Measurements from ENCODE around the gene STYXL1.
"Not testable (repeated sequence)": the region's sequence is repeated elsewhere in the genome, so short reads cannot be mapped to it uniquely, and the experiment has no call there.

The STYXL1 gene, protein sequence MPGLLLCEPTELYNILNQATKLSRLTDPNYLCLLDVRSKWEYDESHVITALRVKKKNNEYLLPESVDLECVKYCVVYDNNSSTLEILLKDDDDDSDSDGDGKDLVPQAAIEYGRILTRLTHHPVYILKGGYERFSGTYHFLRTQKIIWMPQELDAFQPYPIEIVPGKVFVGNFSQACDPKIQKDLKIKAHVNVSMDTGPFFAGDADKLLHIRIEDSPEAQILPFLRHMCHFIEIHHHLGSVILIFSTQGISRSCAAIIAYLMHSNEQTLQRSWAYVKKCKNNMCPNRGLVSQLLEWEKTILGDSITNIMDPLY

DNA sequence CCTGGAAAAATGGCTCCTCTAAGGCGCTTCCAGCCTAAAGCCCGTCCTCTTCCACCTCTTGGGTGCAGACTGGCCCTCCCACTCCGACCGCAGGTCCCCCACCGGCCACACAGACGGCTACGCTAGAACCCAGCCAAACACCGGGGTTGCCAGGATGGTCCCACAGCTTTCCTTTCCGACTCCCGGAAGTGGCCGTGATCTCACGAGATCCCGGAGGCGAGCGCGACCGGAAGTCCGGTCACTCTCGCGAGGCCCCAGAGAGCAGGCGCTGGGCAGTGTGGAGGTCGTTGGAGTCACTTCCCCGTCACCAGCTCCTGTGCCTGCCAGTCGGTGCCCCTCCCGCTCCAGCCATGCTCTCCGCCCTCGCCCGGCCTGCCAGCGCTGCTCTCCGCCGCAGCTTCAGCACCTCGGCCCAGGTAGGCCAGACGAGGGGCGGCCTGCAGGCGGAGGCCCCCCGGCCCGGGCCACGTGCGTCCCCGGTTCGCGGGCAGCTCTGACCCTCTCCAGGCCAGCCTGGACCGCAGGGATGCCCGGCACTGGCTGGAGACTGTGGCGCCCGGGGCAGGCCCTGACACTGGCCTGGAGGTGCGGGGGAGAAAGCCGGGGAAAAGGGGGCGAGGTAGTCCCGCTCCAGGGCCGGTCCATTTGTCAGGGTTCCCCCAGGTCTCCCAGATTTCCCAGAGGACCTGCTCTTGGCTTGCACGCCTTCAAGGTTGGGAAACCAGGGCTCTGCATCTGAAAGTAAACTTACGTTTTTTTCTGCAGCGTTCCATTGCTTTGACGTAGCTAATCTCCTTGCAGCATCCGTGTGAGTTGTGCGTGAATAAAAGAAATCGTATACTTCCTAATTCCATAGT, at the start of gene STYXL1, which contains the start of gene MDH2:
Gene STYXL1 (minus strand): TSS at position 190 of the 857 bp plus-strand sequence. CDS start 17,477 bp downstream, outside the sequence.
Gene MDH2 (plus strand): TSS at position 296 of the 857 bp plus-strand sequence. CDS start 55 bp downstream, at position 351.
- peak; percentile 92 for DNase-seq (ENCODE audit: low read depth)

DNA sequence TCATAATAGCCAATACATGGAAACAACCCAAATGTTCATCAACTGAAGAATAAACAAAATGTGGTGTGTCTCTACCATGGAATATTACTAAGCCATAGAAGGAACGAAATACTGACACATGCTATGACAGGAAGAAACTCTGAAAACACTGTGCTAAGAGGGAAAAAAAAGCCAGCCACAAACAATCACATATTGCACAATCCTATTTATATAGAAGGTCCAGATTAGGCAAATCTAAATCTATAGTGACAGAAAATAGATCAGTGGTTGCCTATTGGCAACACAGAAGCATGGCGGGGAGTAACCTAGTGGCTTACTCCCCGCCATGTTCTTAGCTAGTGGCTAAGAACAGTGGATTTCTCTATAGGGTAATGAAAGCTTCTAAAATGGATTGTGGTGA, 48.1 kb upstream of the STYXL1 start:
- DNase-seq (ENCODE audit: low read depth) = no peak

DNA sequence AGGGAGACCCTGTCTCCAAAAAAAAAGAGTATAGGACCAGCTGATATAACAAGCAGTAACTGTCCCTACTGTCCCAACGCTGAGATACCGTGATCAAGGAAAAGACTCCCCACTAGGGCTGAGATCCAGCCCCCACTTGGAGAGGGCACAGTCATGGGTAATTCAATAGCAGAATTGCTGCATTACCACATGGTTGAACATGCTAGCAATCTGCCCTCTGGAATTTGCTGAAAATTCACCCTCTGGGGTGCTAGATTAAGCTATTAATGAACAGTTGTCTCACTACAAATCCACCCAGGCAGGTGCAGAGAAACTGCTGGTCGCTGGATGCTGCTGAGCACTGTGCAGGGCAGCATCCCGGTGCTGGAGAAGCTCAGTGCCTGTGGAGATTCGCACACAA, 46.5 kb upstream of the STYXL1 start:
- not testable (repeated sequence) for DNase-seq (ENCODE audit: low read depth)

DNA sequence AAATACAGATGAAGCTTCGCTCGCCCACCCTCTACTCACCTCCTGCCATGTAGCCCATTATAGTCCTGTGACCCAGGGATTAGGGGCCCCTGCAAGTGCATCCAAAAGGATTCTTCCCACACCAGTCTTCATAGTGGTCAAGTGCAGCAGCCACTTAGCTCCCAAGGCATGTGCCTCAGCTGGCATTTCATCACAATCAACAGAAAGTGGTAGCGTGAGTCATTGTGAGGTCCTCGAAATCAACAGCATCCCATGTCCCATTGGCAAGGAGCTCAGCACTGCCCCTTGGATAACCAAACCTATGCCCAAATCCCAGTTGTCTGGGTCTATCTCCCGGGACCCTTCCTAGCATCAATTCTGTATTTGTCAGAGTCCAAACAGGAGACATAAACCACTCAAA, 45.7 kb upstream of the STYXL1 start:
- not testable (repeated sequence) for DNase-seq (ENCODE audit: low read depth)

DNA sequence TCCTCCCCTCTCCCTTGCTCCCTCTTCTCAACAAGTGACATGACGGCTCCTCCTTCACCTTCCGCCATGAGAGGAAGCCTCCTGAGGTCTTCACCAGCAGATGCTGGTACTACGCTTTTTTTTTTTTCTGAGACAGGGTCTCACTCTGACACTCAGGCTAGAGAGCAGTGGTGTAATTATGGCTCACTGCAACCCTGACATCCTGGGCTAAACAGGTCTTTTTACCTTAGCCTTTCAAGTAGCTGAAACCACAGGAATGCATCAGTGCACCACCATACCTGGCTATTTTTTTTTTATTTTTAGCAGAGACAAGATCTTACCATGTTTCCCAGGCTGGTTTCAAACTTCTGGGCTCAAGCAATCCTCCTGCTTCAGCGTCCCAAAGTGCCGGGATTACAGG, 43.7 kb upstream of the STYXL1 start:
- DNase-seq (ENCODE audit: low read depth) = no peak

DNA sequence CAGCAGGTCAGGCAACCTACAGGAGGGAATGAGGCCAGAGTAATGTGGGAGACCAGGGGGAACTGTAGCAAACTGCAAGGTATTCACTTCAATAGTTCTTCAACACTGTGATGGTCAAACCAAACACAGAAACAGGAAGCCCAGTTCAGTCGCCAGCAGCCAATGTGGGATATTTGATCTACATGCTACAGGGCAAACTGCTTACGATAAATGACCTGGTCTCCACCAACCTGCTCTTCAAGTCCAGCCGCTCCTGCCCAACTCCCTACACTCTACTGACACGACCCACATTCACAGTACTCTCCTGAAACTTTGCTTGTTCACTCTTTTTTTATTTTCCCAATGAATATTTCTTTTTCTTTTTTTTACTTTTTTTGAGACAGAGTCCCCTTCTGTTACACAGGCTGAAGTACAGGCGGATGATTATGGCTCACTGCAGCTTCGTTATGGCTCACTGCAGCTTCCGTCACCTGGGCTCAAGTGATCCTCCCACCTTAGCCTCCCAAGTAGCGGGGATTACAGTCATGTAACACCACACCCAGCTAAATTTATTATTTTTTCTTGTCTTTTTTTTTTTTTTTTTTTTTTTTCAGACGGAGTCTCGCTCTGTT, 42.2 kb upstream of the STYXL1 start:
- DNase-seq (ENCODE audit: low read depth) = no peak

DNA sequence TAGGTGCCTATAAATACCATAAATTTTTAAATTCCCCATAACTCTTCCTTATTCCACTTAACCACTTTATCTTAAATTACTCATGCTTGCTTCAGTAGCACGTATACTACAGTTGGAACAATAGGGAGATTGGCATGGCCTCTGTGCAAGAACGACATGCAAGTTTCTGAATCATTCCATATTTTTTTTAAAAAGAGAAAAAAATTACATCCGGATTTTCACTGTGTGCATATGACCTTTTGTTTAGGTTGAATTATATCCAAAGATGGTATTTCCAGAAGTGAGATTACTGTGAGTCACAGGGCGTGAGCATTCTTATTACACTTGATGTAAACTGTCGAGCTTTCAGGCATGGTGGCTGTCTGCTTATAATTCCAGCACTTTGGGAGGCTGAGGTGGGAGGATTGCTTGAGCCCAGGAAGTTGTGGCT, 39.6 kb upstream of the STYXL1 start:
- DNase-seq (ENCODE audit: low read depth) = not testable (repeated sequence)

DNA sequence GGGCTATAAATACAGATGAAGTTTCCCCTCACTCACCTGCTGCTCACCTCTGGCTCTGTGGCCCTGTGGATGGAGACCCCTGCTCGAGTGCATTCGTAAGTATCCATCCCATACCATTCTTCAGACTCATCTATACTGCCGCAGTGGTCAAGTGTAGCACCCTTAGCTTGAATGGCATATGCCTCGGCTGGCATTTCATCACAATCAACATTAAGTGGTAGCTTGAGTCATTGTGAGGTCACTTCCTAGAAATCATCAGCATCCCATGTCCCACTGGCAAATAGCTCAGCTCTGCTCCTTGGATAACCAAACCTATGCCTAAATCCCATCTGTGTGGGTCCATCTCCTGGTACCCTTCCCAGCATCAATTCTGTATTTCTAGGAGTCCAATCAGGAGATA, 38.3 kb upstream of the STYXL1 start:
- DNase-seq (ENCODE audit: low read depth) = no peak

DNA sequence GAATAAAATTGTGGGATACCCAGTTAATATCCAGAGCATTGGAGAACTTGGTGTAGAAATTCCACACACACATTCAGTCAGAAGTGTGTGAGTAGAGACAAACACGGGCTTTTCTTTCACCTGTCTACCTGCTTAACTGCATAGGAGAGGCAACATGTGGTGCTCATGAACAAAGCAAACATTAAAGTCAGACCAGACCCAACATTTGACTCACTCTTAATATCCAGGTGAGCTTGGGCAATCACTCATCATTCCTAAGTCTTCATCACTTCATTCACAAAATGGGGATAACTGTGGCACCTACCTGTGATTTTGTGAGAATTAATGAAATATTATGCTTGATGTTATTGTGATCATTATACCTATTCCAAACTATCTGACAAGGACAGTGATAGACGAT, 36.3 kb upstream of the STYXL1 start:
- DNase-seq (ENCODE audit: low read depth) = not testable (repeated sequence)

DNA sequence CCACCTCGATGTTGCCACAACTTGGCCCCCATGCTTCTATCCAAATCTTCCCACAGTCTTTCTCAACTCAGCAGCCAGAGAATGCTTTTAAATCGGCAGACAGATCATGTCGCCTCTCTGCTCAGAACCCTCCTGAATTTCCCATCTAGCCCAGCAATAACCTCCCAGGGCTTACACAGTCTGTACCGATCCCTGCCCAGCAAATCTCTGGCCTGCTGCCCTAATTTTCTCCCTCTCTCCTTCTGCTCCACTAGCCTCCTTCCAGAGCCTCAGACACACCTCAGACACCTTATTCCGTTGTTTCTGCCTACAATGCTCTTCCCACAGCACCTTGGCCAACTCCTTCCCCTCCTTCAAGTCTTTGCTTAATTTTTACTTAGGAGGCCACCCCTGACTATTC, 32.4 kb upstream of the STYXL1 start:
- no peak for DNase-seq (ENCODE audit: low read depth)

DNA sequence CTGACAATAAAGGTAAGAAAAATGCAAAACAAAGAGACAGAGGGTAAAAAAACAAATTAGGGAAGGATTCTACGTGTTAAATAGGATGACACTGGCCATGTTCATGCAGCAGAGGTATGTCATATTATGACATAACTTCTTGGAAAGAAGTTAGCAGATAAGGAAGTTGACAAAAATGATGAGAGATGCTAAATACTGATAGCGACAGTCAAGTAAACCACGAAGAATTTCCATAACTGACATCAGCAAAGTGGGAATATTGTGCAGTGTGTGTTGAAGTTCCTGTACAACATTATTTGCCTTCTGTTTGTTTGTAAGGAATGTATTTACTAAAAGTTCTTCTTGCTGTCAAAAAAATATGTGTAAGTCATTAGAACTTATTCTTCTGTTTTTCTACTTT, 29.6 kb upstream of the STYXL1 start:
- DNase-seq (ENCODE audit: low read depth) = no peak

DNA sequence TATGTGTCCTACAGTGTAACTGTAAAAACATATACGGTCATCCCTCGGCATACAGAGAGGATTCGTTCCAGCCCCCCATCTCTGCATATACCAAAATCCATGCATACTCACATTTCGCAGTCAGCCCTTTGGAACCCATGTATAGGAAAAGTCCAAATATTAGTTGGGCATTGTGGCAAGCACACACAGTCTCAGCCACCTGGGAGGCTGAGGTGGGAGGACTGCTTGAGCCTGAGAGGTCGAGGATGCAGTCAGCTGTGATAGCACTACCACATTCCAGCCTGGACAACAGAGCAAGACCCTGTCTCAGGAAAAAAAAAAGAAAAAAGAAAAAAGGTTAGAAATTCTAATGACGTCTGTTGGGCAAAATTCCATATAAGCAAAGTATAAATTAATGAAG, 29.2 kb upstream of the STYXL1 start:
- DNase-seq (ENCODE audit: low read depth) = no peak

DNA sequence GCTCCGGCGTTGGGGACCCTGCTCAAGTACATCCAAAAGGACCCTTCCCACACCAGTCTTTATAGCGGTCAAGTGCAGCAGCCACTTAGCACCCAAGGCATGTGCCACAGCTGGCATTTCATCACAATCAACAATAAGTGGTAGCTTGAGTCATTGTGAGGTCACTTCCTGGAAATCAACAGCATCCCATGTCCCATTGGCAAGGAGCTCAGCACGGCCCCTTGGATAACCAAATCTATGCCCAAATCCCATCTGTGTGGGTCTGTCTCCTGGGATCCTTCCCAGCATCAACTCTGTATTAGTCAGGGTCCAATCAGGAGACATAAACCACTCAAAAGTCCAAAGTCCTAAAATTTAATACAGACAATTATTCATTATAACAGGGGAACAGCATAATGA, 27.2 kb upstream of the STYXL1 start:
- DNase-seq (ENCODE audit: low read depth) = no peak

DNA sequence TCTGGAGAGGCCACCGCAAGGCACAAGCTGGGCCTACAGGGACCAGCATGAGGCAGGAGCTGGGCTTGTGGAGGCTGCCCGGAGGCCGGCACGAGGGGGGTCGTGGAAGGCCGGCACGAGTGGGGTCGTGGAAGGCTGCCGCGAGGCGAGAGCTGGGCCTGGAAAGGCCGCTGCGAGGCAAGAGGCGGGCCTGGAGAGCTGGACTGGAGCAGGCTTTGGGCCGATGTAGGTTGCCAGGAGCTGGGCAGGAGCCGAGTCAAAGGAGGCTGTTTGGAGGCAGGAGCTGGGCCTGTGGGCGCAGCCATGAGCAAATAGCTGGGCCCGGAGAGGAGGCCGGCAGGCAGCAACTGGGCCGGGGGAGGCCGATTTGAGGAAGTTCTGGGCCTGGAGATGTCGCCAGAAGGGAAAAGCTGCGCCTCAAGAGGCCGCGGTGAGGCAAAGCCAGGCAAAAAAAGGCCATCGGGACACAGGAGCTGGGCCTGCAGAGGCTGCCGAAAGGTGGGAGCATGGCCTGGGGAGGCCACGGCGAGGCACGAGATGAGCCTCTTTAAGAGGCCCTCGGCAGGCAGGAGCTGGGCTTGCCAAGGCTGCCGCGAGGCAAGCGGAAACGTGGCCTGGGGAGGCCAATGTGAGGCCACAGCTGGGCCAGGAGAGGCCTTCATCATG, 26.6 kb upstream of the STYXL1 start:
- DNase-seq (ENCODE audit: low read depth) = no peak

DNA sequence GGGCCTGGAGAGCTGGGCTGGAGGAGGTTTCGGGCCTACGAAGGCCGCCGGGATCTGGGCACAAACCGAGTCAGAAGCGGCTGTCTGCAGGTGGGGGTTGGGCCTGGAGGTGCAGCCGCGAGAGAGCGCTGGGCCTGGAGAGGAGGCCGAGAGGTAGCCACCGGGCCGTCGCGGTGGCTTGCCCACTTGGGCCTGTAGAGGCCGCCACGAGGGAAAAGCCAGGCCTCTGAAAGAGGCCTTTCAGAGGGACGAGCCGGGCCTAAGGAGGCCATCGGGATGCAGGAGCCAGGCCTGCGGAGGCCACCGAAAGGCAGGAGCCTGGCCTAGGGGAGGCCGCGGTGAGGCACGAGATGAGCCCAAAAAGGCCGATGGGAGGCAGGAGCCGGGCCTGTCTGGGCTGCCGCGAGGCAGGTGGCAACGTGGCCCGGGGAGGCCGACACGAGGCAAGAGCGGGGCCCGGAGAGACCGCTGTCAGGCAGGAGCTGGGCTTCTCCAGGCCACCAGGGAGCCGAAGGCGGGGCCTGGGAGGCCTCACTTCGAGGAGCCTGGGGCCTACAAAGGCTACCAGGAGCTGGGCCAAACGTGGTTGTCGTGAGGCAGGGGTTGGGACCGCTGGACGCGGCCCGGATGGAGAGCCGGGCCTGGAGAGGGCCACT, 25.7 kb upstream of the STYXL1 start:
- no peak for DNase-seq (ENCODE audit: low read depth)

DNA sequence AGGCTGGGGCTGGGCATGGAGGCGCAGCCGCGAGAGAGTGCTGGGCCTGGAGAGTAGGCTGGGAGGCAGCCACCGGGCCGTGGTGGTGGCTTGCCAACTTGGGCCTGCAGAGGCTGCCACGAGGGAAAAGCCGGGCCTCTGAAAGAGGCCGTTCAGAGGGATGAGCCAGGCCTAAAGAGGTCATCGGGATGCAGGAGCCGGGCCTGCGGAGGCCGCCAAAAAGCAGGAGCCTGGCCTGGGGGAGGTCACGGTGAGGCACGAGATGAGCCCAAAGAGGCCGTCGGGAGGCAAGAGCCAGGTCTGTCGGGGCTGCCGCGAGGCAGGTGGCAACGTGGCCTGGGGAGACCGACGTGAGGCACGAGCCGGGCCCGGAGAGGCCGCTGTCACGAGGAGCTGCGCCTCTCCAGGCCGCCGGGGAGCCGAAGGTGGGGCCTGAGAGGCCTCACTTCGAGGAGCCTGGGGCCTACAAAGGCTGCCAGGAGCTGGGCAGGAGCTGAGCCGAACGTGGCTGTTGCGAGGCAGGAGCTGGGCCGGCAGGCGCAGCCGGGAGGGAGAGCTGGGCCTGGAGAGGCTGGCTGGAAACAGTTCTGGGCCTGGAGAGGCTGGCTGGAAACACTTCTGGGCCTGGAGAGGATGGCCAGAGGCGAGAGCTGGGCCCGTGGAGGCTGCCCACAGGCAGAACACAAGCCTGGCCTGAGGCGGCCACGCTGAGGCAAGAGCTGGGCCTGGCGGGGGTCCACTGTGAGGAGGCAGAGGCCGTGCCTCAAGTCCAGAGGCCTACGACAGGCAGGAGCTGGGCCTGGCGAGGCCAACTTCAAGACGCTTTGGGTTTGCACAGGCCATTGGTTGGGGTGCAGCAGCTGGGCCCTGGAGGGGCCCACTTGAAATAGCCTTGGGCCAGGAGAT, 24.7 kb upstream of the STYXL1 start:
- DNase-seq (ENCODE audit: low read depth) = no peak

DNA sequence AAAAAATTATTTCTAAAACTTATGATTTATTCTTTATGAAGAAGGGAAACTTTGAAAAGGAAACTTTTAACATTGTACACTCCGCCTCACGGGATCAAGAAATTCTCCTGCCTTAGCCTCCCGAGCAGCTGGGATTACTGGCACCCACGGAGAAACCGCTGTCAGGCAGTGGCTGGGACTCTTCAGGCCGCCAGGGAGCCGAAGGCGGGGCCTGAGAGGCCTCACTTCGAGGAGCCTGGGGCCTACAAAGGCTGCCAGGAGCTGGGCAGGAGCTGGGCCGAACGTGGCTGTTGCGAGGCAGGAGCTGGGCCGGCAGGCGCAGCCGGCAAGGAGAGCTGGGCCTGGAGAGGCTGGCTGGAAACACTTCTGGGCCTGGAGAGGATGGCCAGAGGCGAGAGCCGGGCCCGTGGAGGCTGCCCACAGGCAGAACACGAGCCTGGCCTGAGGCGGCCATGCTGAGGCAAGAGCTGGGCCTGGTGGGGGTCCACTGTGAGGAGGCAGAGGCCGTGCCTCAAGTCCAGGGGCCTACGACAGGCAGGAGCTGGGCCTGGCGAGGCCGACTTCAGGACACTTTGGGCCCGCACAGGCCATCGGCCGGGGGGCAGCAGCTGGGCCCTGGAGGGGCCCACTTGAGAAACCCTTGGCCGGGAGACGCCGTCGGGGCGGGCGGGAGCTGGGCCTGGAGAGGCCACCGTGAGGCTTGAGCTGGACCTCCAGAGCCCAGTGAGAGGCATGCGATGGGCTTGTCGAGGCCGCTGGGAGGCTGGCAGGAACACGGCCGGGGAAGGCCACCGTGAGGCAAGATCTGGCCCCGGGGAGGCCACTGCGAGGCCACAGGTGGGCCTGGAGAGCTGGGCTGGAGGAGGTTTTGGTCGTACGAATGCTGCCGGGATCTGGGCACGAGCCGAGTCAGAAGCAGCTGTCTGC, 23.8 kb upstream of the STYXL1 start:
- DNase-seq (ENCODE audit: low read depth) = no peak

DNA sequence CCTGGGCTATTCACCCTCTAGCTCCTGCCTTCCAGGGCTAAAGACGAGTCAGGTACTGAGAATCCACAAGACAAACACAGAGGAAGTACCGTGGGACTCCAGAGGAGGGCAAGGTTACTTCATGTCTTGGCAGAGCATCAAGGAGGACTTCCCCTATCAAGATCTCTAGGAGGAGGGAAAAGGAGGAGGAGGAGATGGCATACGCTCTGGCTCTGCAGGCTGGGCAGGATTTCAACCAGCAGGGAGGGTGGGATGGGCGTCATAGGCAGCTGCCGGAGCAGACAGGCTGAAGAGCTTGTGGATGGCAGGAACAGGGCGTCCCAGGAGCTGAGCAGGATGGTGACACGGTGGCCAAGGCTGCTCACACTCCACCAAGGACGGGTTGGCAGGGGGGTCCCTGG, 21.4 kb upstream of the STYXL1 start:
- DNase-seq (ENCODE audit: low read depth) = no peak

DNA sequence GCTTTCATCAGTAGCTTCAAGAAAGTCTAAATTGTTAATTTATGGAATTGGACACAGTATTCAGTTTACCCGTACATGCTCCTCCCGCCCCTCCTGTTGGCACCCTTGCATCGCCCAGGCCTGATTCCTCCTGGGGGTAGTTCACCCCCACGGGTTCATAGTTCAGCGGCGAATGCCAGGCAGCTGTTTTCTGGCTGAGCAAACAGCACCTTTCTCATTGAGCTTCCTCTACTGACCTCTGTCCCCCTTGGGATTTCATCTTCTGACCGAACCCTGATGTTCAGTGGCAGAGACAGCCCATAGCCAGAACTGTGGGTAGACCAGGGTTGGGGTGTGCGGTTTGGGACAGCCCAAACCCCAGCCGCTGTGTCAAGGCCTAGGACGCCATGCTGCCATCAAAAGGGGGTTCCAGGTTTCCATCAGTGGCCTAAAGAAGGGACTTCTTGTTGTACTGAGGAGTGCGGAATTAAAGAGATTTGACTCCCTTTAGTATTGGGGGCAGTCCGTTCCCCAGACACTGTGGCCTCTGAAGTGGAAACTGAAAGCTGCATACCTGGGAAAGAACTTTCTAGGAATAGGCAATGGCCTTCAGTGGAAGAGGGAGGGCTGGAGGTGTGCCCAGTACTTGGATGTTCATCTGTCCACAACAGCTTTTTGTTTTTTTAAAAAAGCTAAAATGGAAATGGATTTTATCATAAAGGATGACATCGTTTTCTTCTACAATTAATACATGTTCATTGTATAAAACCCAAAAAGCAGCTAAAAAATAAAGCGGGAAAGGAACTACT, 19.1 kb upstream of the STYXL1 start:
- no peak for DNase-seq (ENCODE audit: low read depth)
